Right ventricle myocardium superior (tissue), 1 donor: ENCODE measurements around the gene PIK3R6. TPM values are rescaled to one million over a fixed set of nuclear protein-coding genes. Genes with fewer than 3 reads are reported as not detected.

Source experiments
- ATAC-seq: fragments of 200-7000 bp; cut with Tn5 transposase; one replicate; pipeline ENCODE4 v1.9.1; 2020; ENCODE audit warnings: mild to moderate bottlenecking; ENCODE audit not compliant: poor library complexity
- DNase-seq: peaks from one replicate; pipeline ENCODE4 v3.0.0-alpha.2; 2020
- intact Hi-C: fragments of 100-400 bp; cut with DNase I; formaldehyde crosslinking; loops from one replicate; pipeline ENCODE4 v1.11.2; 2022
- long read RNA-seq: library from polyadenylated mRNA; unstranded; transcript quantifications from one replicate; pipeline ENCODE4 v2.0.0, GENCODE V29; 2021
- total RNA-seq: library from RNA; stranded (reverse); fragmentation: NEBNext Ultra II Directional; extraction: Animal tissue kit (Norgen Biotek cat#: 25700); gene quantifications from one replicate; pipeline ENCODE4 v1.2.1, GENCODE V29; 2021
- donor health status: DM: no; HTN: yes; CAD: no; lungs with severe emphysema.

The PIK3R6 gene, protein sequence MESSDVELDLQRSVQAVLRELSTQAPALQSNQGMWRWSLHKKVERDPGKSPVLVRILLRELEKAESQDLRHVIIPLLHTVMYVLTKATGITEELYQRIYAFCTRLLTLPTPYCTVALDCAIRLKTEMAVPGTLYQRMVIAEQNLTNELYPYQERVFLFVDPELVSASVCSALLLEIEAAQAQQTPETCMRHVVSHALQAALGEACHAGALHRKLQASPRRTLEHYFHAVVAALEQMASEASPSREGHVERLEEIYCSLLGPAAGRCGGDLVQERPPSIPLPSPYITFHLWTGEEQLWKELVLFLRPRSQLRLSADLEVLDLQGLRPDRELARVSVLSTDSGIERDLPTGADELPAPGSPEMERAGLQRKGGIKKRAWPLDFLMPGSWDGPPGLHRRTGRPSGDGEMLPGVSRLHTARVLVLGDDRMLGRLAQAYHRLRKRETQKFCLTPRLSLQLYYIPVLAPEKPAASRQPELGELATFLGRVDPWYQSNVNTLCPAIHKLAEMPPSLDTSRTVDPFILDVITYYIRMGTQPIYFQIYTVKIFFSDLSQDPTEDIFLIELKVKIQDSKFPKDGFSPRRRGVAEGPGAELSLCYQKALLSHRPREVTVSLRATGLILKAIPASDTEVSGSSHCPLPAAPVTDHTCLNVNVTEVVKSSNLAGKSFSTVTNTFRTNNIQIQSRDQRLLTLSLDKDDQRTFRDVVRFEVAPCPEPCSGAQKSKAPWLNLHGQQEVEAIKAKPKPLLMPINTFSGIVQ
- total RNA-seq = 0.78 TPM
- long read RNA-seq, partial matches to known transcripts = 0 of 6 reads
- long read RNA-seq, other reads (novel, unspliced or antisense) = 2 of 6 reads

DNA sequence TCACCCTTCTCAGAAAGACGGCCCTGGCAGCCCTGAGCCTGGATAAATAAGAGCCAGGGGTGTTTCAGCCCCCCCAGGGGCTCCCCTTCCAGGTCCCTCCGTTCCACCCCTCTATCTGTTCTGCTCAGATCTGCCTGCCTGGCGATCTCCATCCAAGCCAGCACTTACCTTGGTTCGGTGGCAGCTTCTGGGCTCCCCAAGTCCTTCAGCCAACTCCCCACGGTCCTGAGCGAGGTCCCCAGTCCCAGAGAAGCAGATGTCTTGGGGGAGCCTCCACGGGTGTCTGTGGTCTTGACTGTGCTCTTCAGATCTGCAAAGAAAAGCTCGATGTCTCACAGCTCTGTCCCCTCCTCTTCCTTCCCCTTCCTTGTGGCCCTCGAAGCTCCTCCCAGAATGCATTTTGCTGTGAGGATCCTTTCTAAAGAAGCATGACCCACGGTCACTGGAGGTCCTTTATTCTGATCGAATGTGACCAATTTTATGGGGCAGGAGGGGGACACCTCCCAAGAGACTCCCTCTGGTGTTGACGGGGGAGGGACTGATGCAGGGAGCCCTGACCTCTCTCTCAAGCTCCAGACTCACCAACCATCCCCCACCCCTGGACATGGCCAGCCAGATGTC is at the start of gene PIK3R6:
PIK3R6 (minus strand) TSS at position 314 of the 621 bp plus-strand sequence. CDS start 17,880 bp downstream, outside the sequence.
- peak; percentile 34 for ATAC-seq
- DNase-seq = no peak
- intact Hi-C loops = no loop called here

- DNase-seq (no peak), ATAC-seq (peak; percentile 73)
- intact Hi-C loops = no loop called here
Measured at GRCh38 chr17:8916466-8916865, 49.0 kb upstream of the PIK3R6 start.

GRCh38 chr17:8914554-8914953 is 47.1 kb upstream of the PIK3R6 start:
- intact Hi-C loops = no loop called here

GRCh38 chr17:8913879-8914278 is 46.4 kb upstream of the PIK3R6 start:
- intact Hi-C loops = no loop called here
- DNase-seq (no peak), ATAC-seq (no peak)

More at GRCh38 chr17:8914554-8914953, 47.1 kb upstream of the PIK3R6 start:
- DNase-seq (no peak), ATAC-seq (no peak)

GRCh38 chr17:8913091-8913490 is 45.6 kb upstream of the PIK3R6 start:
- ATAC-seq = no peak
- DNase-seq = no peak
- intact Hi-C loops = no loop called here

DNA sequence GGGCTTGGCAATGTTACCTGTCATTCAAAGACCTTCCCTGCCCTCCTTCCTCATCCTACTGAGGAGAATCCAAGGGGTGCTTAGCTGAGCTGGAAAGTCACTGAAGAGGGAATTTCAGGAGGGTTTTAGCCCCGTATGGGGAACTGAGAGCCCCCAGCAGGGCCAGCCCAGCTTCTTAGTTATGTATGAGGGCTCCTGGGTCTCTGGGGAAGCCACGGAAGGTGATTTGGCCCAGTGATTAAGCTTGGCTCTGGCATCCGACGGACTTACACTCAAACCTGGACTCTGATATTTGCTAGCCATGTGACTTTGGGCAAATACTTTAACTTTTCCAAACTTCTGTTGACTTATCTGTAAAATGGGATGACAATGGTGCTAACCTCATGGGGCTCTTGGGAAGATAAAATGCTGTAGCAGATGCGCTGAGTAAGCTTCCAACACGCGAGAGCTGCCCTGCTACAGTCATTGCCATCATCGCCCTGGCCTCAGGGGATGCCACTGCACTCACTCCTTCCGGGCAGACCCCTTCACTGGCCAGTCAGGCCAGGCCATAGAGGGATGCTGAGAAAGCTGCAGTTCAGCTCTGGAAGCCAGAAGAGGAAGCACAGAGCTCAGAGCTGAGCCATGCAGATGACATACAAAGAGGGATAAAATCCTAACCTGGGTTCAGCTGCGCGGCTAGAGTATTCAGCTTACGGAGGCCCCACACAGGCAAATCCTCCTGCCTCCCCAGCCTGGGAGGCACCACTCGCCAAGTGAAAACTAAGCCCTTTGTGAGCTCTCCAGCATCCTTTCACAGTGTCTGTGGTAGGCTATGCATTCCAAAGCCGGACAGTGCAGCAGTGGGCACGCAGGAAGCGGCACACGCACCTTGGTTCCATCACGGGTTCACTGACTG is 44.9 kb upstream of the PIK3R6 start:
- ATAC-seq = no peak
- intact Hi-C loops = no loop called here
- DNase-seq = no peak

- no peak for ATAC-seq
- DNase-seq = no peak
- intact Hi-C loops = no loop called here
Measured at GRCh38 chr17:8910969-8911604, 43.6 kb upstream of the PIK3R6 start.

DNA sequence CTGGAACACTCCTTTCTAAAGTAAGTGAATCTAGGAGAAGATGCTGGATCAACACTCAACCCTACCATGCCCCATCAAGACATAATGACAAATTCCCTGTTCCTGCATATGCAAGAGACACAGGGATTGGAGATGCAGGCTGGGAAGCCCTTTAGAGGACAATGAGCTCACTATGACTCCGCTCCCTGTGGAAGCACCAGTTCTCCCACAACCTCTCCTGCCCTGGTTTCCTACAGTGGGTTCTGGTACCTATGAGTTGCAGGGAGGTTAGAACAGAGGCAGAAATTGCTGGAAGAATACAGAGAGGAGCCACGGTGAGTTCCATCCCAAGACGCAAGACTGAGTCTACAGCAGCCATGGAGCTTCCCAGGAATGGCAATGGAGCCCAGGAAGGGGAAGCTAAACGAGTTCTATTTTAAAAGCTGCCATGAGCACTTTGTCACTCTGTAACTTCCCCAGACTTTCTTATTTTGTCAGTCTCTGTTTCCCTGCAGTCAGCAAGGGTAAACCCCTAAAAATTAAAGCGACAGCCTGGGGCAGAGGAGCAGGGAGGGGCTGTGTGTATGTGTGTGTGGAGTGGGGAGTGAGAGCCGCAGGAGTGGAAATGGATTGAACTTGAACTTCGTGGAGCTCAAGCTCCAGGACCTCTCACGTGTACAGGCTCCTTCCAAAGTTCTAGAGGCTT is 42.3 kb upstream of the PIK3R6 start:
- ATAC-seq (peak; percentile 48), DNase-seq (no peak)
- intact Hi-C loops = no loop called here

- intact Hi-C loops = no loop called here
- ATAC-seq = no peak
Measured at GRCh38 chr17:8905331-8905730, 37.9 kb upstream of the PIK3R6 start.

GRCh38 chr17:8904686-8905085 is 37.2 kb upstream of the PIK3R6 start:
- no peak for DNase-seq
- intact Hi-C loops = no loop called here
- no peak for ATAC-seq

More at GRCh38 chr17:8905331-8905730, 37.9 kb upstream of the PIK3R6 start:
- no peak for DNase-seq

DNA sequence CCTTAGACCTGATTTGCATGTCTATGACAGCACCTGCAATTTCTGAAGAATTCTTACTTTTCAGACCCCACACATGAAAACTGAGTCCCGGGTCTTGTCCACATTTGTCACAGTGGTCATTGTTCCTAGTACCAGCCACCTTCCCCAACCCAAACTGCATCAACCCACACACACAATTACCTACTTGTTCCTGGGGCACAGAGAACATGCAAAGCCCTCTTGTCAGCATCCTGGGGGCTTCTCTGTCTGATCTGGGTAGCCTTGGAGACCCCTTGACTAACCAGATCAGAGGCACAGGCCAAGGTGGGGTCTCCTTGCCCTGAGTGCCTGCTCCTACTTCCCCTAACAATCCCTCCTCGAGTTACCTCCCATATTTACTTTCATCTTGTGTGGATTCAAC is 36.7 kb upstream of the PIK3R6 start:
- ATAC-seq = no peak
- intact Hi-C loops = no loop called here
- no peak for DNase-seq

DNA sequence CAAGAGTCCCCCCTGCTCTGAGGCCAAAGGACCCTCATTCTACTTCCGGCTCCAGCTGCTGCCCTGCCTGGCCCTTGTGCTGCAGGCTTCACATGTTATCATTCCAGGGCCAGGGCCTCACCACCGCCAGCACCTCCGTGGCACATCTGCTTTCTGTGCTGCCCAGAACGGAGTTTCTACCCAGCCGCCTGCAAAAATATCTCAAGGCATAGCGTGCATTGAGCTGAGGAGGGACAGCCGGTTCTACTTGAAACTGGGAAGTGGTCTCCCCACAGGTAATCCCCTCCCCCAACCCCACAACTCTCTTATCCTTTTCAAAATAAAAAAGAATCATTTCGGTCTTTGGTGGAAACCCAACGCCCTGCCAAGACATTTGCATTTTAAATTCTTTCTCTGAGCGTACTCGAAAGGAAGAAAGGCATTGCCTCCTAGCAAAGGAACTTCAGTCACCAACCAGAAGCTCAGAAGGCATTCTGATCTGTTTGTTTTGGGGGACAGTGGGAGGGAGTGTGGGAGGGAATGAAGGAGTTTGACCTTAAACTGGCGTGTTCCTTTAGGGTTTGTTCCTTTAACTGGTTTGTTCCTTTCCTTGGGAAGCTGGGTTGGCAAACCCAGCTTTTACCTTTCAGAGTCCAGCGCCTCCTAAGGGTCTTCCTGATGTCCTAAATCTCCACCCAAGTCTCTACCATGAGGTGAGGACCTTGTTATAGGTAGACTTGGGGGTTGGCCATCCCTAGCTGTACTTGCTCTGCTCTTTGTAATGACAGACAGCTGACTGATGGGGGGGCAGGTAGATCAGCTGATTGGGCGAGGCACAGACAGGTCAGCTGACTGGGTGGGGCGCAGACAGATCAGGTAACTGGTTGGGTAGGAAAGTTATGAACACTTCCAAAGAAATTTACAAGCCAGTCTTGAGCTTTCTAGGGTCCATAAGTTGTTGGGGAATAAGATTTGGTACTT is 33.4 kb upstream of the PIK3R6 start:
- intact Hi-C loops = no loop called here
- no peak for DNase-seq
- ATAC-seq = no peak

DNA sequence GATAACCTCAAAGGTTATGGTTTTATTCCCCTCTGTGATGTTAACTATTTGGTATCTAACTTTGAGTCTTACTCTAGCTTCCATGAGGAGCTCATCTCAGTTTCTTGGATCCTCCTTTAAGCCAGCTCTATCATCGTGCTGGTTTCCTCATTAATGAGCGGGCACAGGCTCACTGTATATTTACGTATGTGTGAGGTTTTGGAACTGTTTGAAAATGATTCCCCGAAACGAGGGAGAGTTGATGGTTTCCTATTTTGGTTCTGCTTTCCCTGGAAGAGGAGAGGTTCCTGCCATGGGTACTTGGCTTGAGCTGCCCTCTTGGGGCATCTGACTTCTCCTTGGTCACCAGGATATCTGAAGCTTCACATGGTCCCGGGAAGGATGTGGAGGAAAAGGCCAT is 32.7 kb upstream of the PIK3R6 start:
- intact Hi-C loops = no loop called here
- ATAC-seq = no peak
- no peak for DNase-seq

DNA sequence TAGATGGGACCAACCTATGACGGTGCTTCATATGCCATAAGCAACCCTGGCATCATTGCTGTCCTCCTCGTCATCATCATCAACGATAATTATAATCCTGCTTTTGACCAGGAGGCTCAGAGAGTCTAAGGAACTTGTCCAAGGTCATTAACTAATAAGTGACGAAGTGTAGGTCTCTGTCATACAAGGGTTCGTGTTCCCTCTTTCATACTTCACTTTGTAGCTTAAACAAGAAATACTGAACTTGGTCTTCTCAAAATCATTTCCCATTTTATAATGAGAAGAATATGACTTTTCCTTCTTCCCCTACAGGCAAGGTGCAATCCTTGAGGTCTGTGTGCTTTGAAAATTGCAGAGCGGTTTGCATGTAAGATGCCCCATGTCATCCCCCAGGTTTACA is 31.2 kb upstream of the PIK3R6 start:
- no peak for DNase-seq
- no peak for ATAC-seq
- intact Hi-C loops = loop anchor here (5.0 kb wide), 1 partner anchor 96 kb away; no protein-coding TSS in a partner anchor

GRCh38 chr17:8898126-8898525 is 30.7 kb upstream of the PIK3R6 start:
- intact Hi-C loops = loop anchor here (5.0 kb wide), 1 partner anchor 96 kb away; no protein-coding TSS in a partner anchor
- DNase-seq (no peak), ATAC-seq (no peak)
